ENCODE results near the gene RASA1.
"Not testable (repeated sequence)": the region's sequence is repeated elsewhere in the genome, so short reads cannot be mapped to it uniquely, and the experiment has no call there.

The RASA1 gene

GRCh38 chr5:87267574-87268125, at the start of gene RASA1:
Gene RASA1, plus strand, starts transcription at chr5:87267883. Its CDS starts 569 bp downstream, at chr5:87268452.
- peak; percentile 69 to 97 (median 91) for DNase-seq

GRCh38 chr5:87229780-87230179, 37.9 kb upstream of the RASA1 start:
- no peak for DNase-seq

- no peak for DNase-seq
Measured at GRCh38 chr5:87231037-87231808, 36.5 kb upstream of the RASA1 start.

GRCh38 chr5:87233143-87233542, 34.5 kb upstream of the RASA1 start:
- DNase-seq, result no peak

- DNase-seq, result no peak
Measured at GRCh38 chr5:87241555-87241954, 26.1 kb upstream of the RASA1 start.

- DNase-seq, result no peak
Measured at GRCh38 chr5:87242242-87242641, 25.4 kb upstream of the RASA1 start.

GRCh38 chr5:87243161-87243844, 24.4 kb upstream of the RASA1 start:
- no peak for DNase-seq

- DNase-seq, result no peak
Measured at GRCh38 chr5:87245451-87245850, 22.2 kb upstream of the RASA1 start.

GRCh38 chr5:87246061-87246460, 21.6 kb upstream of the RASA1 start:
- no peak for DNase-seq

GRCh38 chr5:87252283-87252605, 15.4 kb upstream of the RASA1 start:
- no peak for DNase-seq

GRCh38 chr5:87254035-87254434, 13.6 kb upstream of the RASA1 start:
- no peak for DNase-seq

- DNase-seq, result no peak
Measured at GRCh38 chr5:87258507-87258906, 9.2 kb upstream of the RASA1 start.

GRCh38 chr5:87260604-87261192, 7.0 kb upstream of the RASA1 start:
- no peak for DNase-seq

- no peak for DNase-seq
Measured at GRCh38 chr5:87263498-87263897, 4.2 kb upstream of the RASA1 start.

- peak in 2 of 51 donors; percentile 48 to 53 for DNase-seq
Measured at GRCh38 chr5:87266914-87267573, 639 bp upstream of the RASA1 start.

GRCh38 chr5:87268126-87268969, 665 bp downstream of the RASA1 start:
- peak in 50 of 51 donors; percentile 20 to 94 (median 72) for DNase-seq

- no peak for DNase-seq
Measured at GRCh38 chr5:87268970-87269377, 1.3 kb downstream of the RASA1 start.

- DNase-seq, result not testable (repeated sequence)
Measured at GRCh38 chr5:87270888-87271287, 3.2 kb downstream of the RASA1 start.

- no peak for DNase-seq
Measured at GRCh38 chr5:87276655-87277054, 9.0 kb downstream of the RASA1 start.

- DNase-seq, result no peak
Measured at GRCh38 chr5:87277279-87277835, 9.7 kb downstream of the RASA1 start.
